ENCODE data around the gene NFATC2.

Gene NFATC2

GRCh38 chr20:51542571-51543421 lies at the start of gene NFATC2:
NFATC2 (minus strand) TSS chr20:51542719; CDS start chr20:51542499, 220 bp downstream.
- Histone ChIP-seq H3K27ac (no peak within 1 kb of the TSS), H3K27me3 (ENCODE audit: insufficient read depth, low read depth, severe bottlenecking) (peaks cover 82% of the 10 kb centered on the region), H3K36me3 (no peaks in the 10 kb centered on the region), H3K4me3 (ENCODE audit: low read depth, low read length) (no peak within 1 kb of the TSS), H3K9me3 (ENCODE audit: severe bottlenecking) (peaks cover 2% of the 10 kb centered on the region)
- TF ChIP-seq CTCF (IDR thresholded peaks at IDR 0.05; ENCODE audit: low read depth, low read length) = no peak
- no peak for DNase-seq

GRCh38 chr20:51591871-51592270 lies 49.4 kb upstream of the NFATC2 start:
- TF ChIP-seq CTCF (IDR thresholded peaks at IDR 0.05; ENCODE audit: low read depth, low read length) = no peak
- H3K27ac ChIP-seq = no peak overlapping the region

GRCh38 chr20:51588762-51589161 lies 46.2 kb upstream of the NFATC2 start:
- Histone ChIP-seq H3K27ac (no peak overlapping the region), H3K36me3 (no peaks in the 10 kb centered on the region), H3K27me3 (ENCODE audit: insufficient read depth, low read depth, severe bottlenecking) (peaks cover 52% of the 10 kb centered on the region), H3K4me3 (ENCODE audit: low read depth, low read length) (no peak overlapping the region), H3K9me3 (ENCODE audit: severe bottlenecking) (no peaks in the 10 kb centered on the region)
- DNase-seq = no peak
- no peak for TF ChIP-seq CTCF (IDR thresholded peaks at IDR 0.05; ENCODE audit: low read depth, low read length)

More at GRCh38 chr20:51591871-51592270, 49.4 kb upstream of the NFATC2 start:
- Histone ChIP-seq H3K4me3 (ENCODE audit: low read depth, low read length) (no peak overlapping the region), H3K27me3 (ENCODE audit: insufficient read depth, low read depth, severe bottlenecking) (peaks cover 30% of the 10 kb centered on the region), H3K9me3 (ENCODE audit: severe bottlenecking) (no peaks in the 10 kb centered on the region), H3K36me3 (no peaks in the 10 kb centered on the region)
- no peak for DNase-seq

GRCh38 chr20:51587145-51587544 lies 44.6 kb upstream of the NFATC2 start:
- Histone ChIP-seq H3K36me3 (no peaks in the 10 kb centered on the region), H3K9me3 (ENCODE audit: severe bottlenecking) (no peaks in the 10 kb centered on the region), H3K27ac (no peak overlapping the region), H3K27me3 (ENCODE audit: insufficient read depth, low read depth, severe bottlenecking) (peaks cover 65% of the 10 kb centered on the region), H3K4me3 (ENCODE audit: low read depth, low read length) (no peak overlapping the region)
- DNase-seq = no peak
- no peak for TF ChIP-seq CTCF (IDR thresholded peaks at IDR 0.05; ENCODE audit: low read depth, low read length)

- Histone ChIP-seq H3K27me3 (ENCODE audit: insufficient read depth, low read depth, severe bottlenecking) (peaks cover 70% of the 10 kb centered on the region), H3K9me3 (ENCODE audit: severe bottlenecking) (no peaks in the 10 kb centered on the region), H3K27ac (no peak overlapping the region), H3K4me3 (ENCODE audit: low read depth, low read length) (no peak overlapping the region), H3K36me3 (no peaks in the 10 kb centered on the region)
- no peak for DNase-seq
- no peak for TF ChIP-seq CTCF (IDR thresholded peaks at IDR 0.05; ENCODE audit: low read depth, low read length)
Observed at GRCh38 chr20:51586005-51586440, 43.5 kb upstream of the NFATC2 start.
